Measurements from ENCODE around the gene KPNA3.

KPNA3 gene

GRCh38 chr13:49760558-49760957, 31.9 kb downstream of the KPNA3 start:
- H3K27ac Mint-ChIP-seq = peak overlapping the region; percentile 83
- peaks cover 23 to 54% of the 10 kb centered on the region in 2 donors for H3K4me1 Mint-ChIP-seq (ENCODE audit: low read depth in 2 of 2)
- peaks cover 10% of the 10 kb centered on the region for H3K36me3 Mint-ChIP-seq (ENCODE audit: insufficient read depth)
- no peaks in the 10 kb centered on the region for H3K9me3 Mint-ChIP-seq
- H3K27me3 Mint-ChIP-seq = no peaks in the 10 kb centered on the region
- ATAC-seq (replicated peaks) = no peak
- DNase-seq = no peak
- peak overlapping the region; percentile 33 to 51 for H3K4me3 Mint-ChIP-seq

- Mint-ChIP-seq H3K36me3 (ENCODE audit: insufficient read depth) (peaks cover 13% of the 10 kb centered on the region), H3K27ac (peak overlapping the region; percentile 83)
These were observed 33.0 kb downstream of the KPNA3 start for GRCh38 chr13:49759503-49759902.

DNA sequence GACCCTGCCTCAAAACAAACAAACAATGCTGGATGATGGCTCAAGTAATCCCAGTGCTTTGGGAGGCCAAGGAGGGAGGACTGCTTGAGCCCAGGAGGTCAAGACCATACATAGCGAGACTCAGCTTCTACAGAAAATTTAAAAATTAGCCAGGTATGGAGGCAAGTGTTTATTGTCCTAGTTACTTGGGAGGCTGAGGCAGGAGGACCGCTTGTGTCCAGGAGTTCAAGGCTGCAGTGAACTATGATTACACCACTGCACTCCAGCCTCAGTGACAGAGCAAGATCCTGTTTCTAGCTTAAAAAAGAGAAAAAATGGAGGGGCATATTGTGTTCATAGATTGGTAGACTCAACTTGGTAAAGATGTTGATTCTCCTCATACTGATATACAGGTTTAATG, 36.2 kb downstream of the KPNA3 start:
- no peaks in the 10 kb centered on the region for H3K9me3 Mint-ChIP-seq
- H3K36me3 Mint-ChIP-seq (ENCODE audit: insufficient read depth) = peaks cover 13% of the 10 kb centered on the region
- no peak for ATAC-seq (replicated peaks)
- peaks cover 47 to 74% of the 10 kb centered on the region in 2 donors for H3K4me1 Mint-ChIP-seq (ENCODE audit: low read depth in 2 of 2)
- no peaks in the 10 kb centered on the region for H3K27me3 Mint-ChIP-seq
- H3K27ac Mint-ChIP-seq = peak overlapping the region in 1 of 2 donors; percentile 30
- no peak overlapping the region for H3K4me3 Mint-ChIP-seq
- DNase-seq = no peak

More at GRCh38 chr13:49759503-49759902, 33.0 kb downstream of the KPNA3 start:
- Mint-ChIP-seq H3K4me1 (ENCODE audit: low read depth in 2 of 2) (peaks cover 27 to 55% of the 10 kb centered on the region in 2 donors), H3K27me3 (no peaks in the 10 kb centered on the region), H3K9me3 (no peaks in the 10 kb centered on the region), H3K4me3 (peak overlapping the region; percentile 33 to 51)
- ATAC-seq (replicated peaks) (peak; percentile 56), DNase-seq (peak in 2 of 3 experiments; percentile 4 to 15)

GRCh38 chr13:49754146-49754545, 38.3 kb downstream of the KPNA3 start:
- Mint-ChIP-seq H3K4me3 (peak overlapping the region in 1 of 2 donors; percentile 22), H3K36me3 (ENCODE audit: insufficient read depth) (peaks cover 8% of the 10 kb centered on the region), H3K9me3 (no peaks in the 10 kb centered on the region), H3K27me3 (no peaks in the 10 kb centered on the region), H3K4me1 (ENCODE audit: low read depth in 2 of 2) (peaks cover 45 to 79% of the 10 kb centered on the region in 2 donors), H3K27ac (peak overlapping the region in 1 of 2 donors; percentile 30)
- ATAC-seq (replicated peaks) (no peak), DNase-seq (no peak)

GRCh38 chr13:49749848-49750247, 42.6 kb downstream of the KPNA3 start:
- DNase-seq = no peak
- H3K36me3 Mint-ChIP-seq (ENCODE audit: insufficient read depth) = peaks cover 17% of the 10 kb centered on the region
- H3K4me1 Mint-ChIP-seq (ENCODE audit: low read depth in 2 of 2) = peaks cover 35 to 53% of the 10 kb centered on the region in 2 donors
- H3K27me3 Mint-ChIP-seq = no peaks in the 10 kb centered on the region
- ATAC-seq (replicated peaks) = no peak
- H3K4me3 Mint-ChIP-seq = no peak overlapping the region
- no peaks in the 10 kb centered on the region for H3K9me3 Mint-ChIP-seq
- H3K27ac Mint-ChIP-seq = no peak overlapping the region

GRCh38 chr13:49746111-49746510, 46.4 kb downstream of the KPNA3 start:
- Mint-ChIP-seq H3K4me3 (no peak overlapping the region), H3K36me3 (ENCODE audit: insufficient read depth) (peaks cover 17% of the 10 kb centered on the region), H3K27me3 (no peaks in the 10 kb centered on the region), H3K27ac (no peak overlapping the region), H3K9me3 (no peaks in the 10 kb centered on the region), H3K4me1 (ENCODE audit: low read depth in 2 of 2) (peaks cover 11 to 19% of the 10 kb centered on the region in 2 donors)
- no peak for DNase-seq
- no peak for ATAC-seq (replicated peaks)

DNA sequence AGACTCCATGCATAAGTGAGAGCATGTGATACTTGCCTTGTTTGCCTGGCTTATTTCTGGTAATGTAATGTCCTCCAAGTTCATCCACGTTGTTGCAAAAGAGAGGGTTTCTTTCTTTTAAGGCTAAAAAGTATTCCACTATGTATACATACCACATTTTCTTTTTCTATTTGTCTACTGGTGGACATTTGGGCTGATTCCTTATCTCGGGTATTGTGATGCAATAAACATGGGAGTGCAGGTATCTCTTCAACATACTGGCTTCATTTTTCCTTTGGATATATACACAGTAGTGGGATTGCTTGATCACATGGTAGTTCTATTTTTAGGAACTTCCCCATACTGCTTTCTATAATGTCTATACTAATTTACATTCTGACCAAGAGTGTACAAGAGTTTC, 51.6 kb downstream of the KPNA3 start:
- H3K4me3 Mint-ChIP-seq = no peak overlapping the region

DNA sequence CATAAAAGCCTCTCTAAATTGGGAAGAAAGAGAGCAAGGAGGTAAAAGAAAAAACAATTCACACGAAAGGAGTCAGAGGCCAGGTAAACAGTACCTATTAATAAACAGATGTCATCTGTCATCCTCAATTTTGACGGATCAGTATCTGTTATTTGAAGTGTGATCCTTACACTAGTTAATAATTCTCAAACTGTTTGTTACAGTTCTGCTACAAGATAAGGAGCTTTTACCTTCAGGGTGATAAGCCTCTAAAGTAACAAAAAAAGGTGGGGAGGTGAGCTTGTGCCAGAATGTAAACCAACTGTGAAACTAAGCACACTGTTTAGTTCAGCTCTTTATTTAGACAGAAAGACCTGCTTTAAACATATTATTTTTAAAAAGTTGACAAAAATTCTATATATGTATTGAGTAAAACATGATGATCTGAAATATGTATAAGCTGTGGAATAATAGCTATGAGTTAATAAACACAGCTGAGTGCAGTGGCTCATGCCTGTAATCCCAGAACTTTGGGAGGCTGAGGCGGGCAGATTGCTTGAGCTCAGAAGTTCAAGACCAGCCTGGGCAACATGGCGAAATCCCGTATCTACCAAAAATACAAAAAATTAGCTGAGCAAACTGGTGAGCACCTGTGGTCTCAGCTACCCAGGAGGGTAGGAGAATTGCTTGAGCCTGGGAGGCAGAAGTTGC, 52.8 kb downstream of the KPNA3 start:
- ATAC-seq (replicated peaks) = no peak

More for the DNA sequence above, 51.6 kb downstream of the KPNA3 start:
- Mint-ChIP-seq H3K27ac (no peak overlapping the region), H3K36me3 (ENCODE audit: insufficient read depth) (peaks cover 22% of the 10 kb centered on the region), H3K9me3 (no peaks in the 10 kb centered on the region), H3K4me1 (ENCODE audit: low read depth in 2 of 2) (peaks cover 2 to 9% of the 10 kb centered on the region in 2 donors), H3K27me3 (no peaks in the 10 kb centered on the region)
- DNase-seq = no peak
- ATAC-seq (replicated peaks) = no peak

GRCh38 chr13:49733181-49733951, 59.1 kb downstream of the KPNA3 start:
- H3K9me3 Mint-ChIP-seq = no peaks in the 10 kb centered on the region
- peaks cover 36% of the 10 kb centered on the region for H3K36me3 Mint-ChIP-seq (ENCODE audit: insufficient read depth)
- H3K4me1 Mint-ChIP-seq (ENCODE audit: low read depth in 2 of 2) = no peaks in the 10 kb centered on the region
- H3K4me3 Mint-ChIP-seq = no peak overlapping the region
- ATAC-seq (replicated peaks) = no peak
- no peak for DNase-seq
- H3K27me3 Mint-ChIP-seq = no peaks in the 10 kb centered on the region
- peak overlapping the region in 1 of 2 donors; percentile 38 for H3K27ac Mint-ChIP-seq

More for the DNA sequence above, 52.8 kb downstream of the KPNA3 start:
- Mint-ChIP-seq H3K9me3 (no peaks in the 10 kb centered on the region), H3K4me1 (ENCODE audit: low read depth in 2 of 2) (peaks cover 0 to 9% of the 10 kb centered on the region in 2 donors), H3K27me3 (no peaks in the 10 kb centered on the region), H3K36me3 (ENCODE audit: insufficient read depth) (peaks cover 13% of the 10 kb centered on the region), H3K27ac (no peak overlapping the region), H3K4me3 (no peak overlapping the region)
- no peak for DNase-seq

GRCh38 chr13:49731766-49732165, 60.7 kb downstream of the KPNA3 start:
- H3K27me3 Mint-ChIP-seq = no peaks in the 10 kb centered on the region
- DNase-seq = no peak

DNA sequence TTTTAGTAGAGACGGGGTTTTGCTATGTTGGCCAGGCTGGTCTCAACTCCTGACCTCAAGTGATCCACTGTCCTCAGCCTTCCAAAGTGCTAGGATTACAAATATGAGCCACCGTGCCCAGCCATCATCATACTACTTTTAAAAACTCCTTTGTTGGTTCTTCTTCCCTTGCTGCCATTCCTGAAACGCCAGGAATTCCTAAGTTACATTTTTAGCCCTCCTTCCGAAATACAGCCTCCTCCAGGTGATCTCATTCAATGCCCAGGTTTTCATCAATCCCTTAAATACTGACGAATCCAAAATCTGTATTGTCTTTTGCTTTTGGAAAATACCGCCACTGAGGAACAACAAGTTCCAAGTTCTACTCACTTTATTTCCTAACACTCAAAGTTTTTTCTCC, 75.9 kb downstream of the KPNA3 start:
- no peak for DNase-seq
- Mint-ChIP-seq H3K27me3 (no peaks in the 10 kb centered on the region), H3K4me1 (ENCODE audit: low read depth in 2 of 2) (no peaks in the 10 kb centered on the region), H3K36me3 (ENCODE audit: insufficient read depth) (peaks cover 44% of the 10 kb centered on the region), H3K4me3 (no peak overlapping the region), H3K9me3 (peaks cover 4 to 7% of the 10 kb centered on the region in 2 donors), H3K27ac (no peak overlapping the region)
- no peak for ATAC-seq (replicated peaks)

More at GRCh38 chr13:49731766-49732165, 60.7 kb downstream of the KPNA3 start:
- ATAC-seq (replicated peaks) = no peak
- Mint-ChIP-seq H3K36me3 (ENCODE audit: insufficient read depth) (peaks cover 45% of the 10 kb centered on the region), H3K4me3 (no peak overlapping the region), H3K9me3 (no peaks in the 10 kb centered on the region), H3K4me1 (ENCODE audit: low read depth in 2 of 2) (no peaks in the 10 kb centered on the region), H3K27ac (no peak overlapping the region)

- peaks cover 4 to 7% of the 10 kb centered on the region in 2 donors for H3K9me3 Mint-ChIP-seq
- H3K4me1 Mint-ChIP-seq (ENCODE audit: low read depth in 2 of 2) = no peaks in the 10 kb centered on the region
- DNase-seq = no peak
- H3K36me3 Mint-ChIP-seq (ENCODE audit: insufficient read depth) = peaks cover 30% of the 10 kb centered on the region
- ATAC-seq (replicated peaks) = no peak
- no peak overlapping the region for H3K4me3 Mint-ChIP-seq
- no peaks in the 10 kb centered on the region for H3K27me3 Mint-ChIP-seq
- no peak overlapping the region for H3K27ac Mint-ChIP-seq
These were observed 77.7 kb downstream of the KPNA3 start for GRCh38 chr13:49714757-49715156.

GRCh38 chr13:49711218-49711863, 81.1 kb downstream of the KPNA3 start:
- Mint-ChIP-seq H3K4me3 (no peak overlapping the region), H3K4me1 (ENCODE audit: low read depth in 2 of 2) (no peaks in the 10 kb centered on the region), H3K27ac (peak overlapping the region in 1 of 2 donors; percentile 6), H3K9me3 (peaks cover 0 to 2% of the 10 kb centered on the region in 2 donors), H3K27me3 (no peaks in the 10 kb centered on the region), H3K36me3 (ENCODE audit: insufficient read depth) (peaks cover 33% of the 10 kb centered on the region)
- no peak for DNase-seq
- ATAC-seq (replicated peaks) = no peak
